HepG2 (cell line): ENCODE results near the gene SYTL3. TPM values are rescaled to one million over a fixed set of nuclear protein-coding genes. Genes with fewer than 3 reads are reported as not detected.
A peak's percentile ranks its signal among the peaks of the same experiment; 100 is the strongest.

Source experiments
- AGO1 ChIP-seq: fragments of 200-400 bp; formaldehyde crosslinking; IDR thresholded peaks from 2 replicates; pipeline ENCODE4 v1.6.1; 2017; ENCODE audit warnings: mild to moderate bottlenecking, low read depth, low read length, moderate library complexity; ENCODE audit not compliant: poor library complexity, severe bottlenecking
- EZH2 ChIP-seq: conservative IDR thresholded peaks from 2 replicates; pipeline ENCODE4 v1.6.1; 2012; ENCODE audit warnings: mild to moderate bottlenecking, low read depth, low read length, moderate library complexity
- GMEB1 ChIP-seq: sonication (generic); formaldehyde crosslinking; IDR thresholded peaks from 2 replicates; pipeline ENCODE4 v1.5.1; 2020; ENCODE audit warnings: missing genetic modification reagents, mild to moderate bottlenecking, borderline replicate concordance
- IRF2 ChIP-seq: IDR thresholded peaks from 2 replicates; pipeline ENCODE4 v1.6.1; 2018; ENCODE audit warnings: missing genetic modification reagents, missing compliant biosample characterization
- ISX ChIP-seq: sonication (generic); formaldehyde crosslinking; conservative IDR thresholded peaks from 2 replicates; pipeline ENCODE4 v1.5.0; 2020; ENCODE audit warnings: missing genetic modification reagents
- KDM6A ChIP-seq: IDR thresholded peaks from 2 replicates; pipeline ENCODE4 v1.6.1; 2016; ENCODE audit warnings: low read depth
- MIER3 ChIP-seq: IDR thresholded peaks from 2 replicates; pipeline ENCODE4 v1.6.1; 2016; ENCODE audit warnings: missing compliant biosample characterization, borderline replicate concordance
- NFAT5 ChIP-seq: sonication (generic); formaldehyde crosslinking; IDR thresholded peaks from 2 replicates; pipeline ENCODE4 v1.4.0; 2020; ENCODE audit warnings: missing genetic modification reagents
- NR2F2 ChIP-seq: IDR thresholded peaks from 2 replicates; pipeline ENCODE4 v1.6.1; 2012; ENCODE audit warnings: low read depth, inconsistent platforms, borderline replicate concordance
- RARA ChIP-seq: IDR thresholded peaks from 2 replicates; pipeline ENCODE4 v1.6.1; 2016; ENCODE audit warnings: missing genetic modification reagents, missing compliant biosample characterization
- RBM22 ChIP-seq: fragments of 200-400 bp; formaldehyde crosslinking; optimal IDR thresholded peaks from 2 replicates; pipeline ENCODE3; 2017; ENCODE audit warnings: mild to moderate bottlenecking, low read length, moderate library complexity
- STAT5B ChIP-seq: sonication (generic); formaldehyde crosslinking; IDR thresholded peaks from 2 replicates; pipeline ENCODE4 v1.4.0; 2020; ENCODE audit warnings: missing genetic modification reagents
- ZBTB34 ChIP-seq: sonication (generic); formaldehyde crosslinking; IDR thresholded peaks from 2 replicates; pipeline ENCODE4 v1.8.0; 2022; ENCODE audit warnings: mild to moderate bottlenecking, missing genetic modification reagents
- ZNF292 ChIP-seq: sonication (generic); formaldehyde crosslinking; IDR thresholded peaks from 2 replicates; pipeline ENCODE4 v1.8.1; 2022; ENCODE audit warnings: mild to moderate bottlenecking, low read depth, missing genetic modification reagents, borderline replicate concordance
- ZNF83 ChIP-seq: sonication (generic); formaldehyde crosslinking; IDR thresholded peaks from 2 replicates; pipeline ENCODE4 v1.4.0; 2020; ENCODE audit warnings: missing genetic modification reagents, mild to moderate bottlenecking, borderline replicate concordance
- ZUFSP ChIP-seq: sonication (generic); formaldehyde crosslinking; IDR thresholded peaks from 2 replicates; pipeline ENCODE4 v1.9.0; 2021; ENCODE audit warnings: missing genetic modification reagents, mild to moderate bottlenecking, borderline replicate concordance
- polyA plus RNA-seq, 8 experiments: library from polyadenylated mRNA; depleted of rRNA in 3 of 8; stranded (reverse) in 7 of 8; unstranded in 1 of 8; fragments of >200 nt; fragmentation: Illumina TruSeq in 4 of 8; extraction: Trizol in 4 of 8; gene quantifications; 2 replicates each; pipeline versions ENCODE4 v1.2.1 to v1.2.3, GENCODE V29; 2011 to 2016; ENCODE audit warnings: low read depth in 4 of 8, missing spikeins in 1 of 8, mixed read lengths in 1 of 8; ENCODE audit not compliant: insufficient read depth in 1 of 8
- total RNA-seq, 5 experiments: library from RNA; depleted of rRNA; stranded (reverse); fragments of >200 nt; fragmentation: Illumina TruSeq; extraction: Trizol; gene quantifications; 2 replicates each; pipeline ENCODE4 v1.2.3, GENCODE V29; 2016; ENCODE audit warnings: low read depth in 1 of 5

Gene SYTL3
- total and polyA plus RNA-seq, 2 of the 13 experiments (the other 11 are each of a cell fraction or from before 2014, with no cell fraction given), result 0.11 to 0.28 TPM

- no peak; the same call in 1 of the 2 replicates for TF ChIP-seq NFAT5 (CRISPR knock-in tag)
- TF ChIP-seq ZNF83 (CRISPR knock-in tag), result peak; percentile 24; the same call in 1 of the 2 replicates
- no peak for TF ChIP-seq IRF2
- peak; percentile 66; the same call in 1 of the 2 replicates for TF ChIP-seq MIER3 (CRISPR knock-in tag)
- no peak for TF ChIP-seq STAT5B (CRISPR knock-in tag)
- TF ChIP-seq NR2F2, result peak; percentile 25; the same call in 1 of the 2 replicates
- peak; percentile 57; the same call in 1 of the 2 replicates for TF ChIP-seq GMEB1 (CRISPR knock-in tag)
- no peak for TF ChIP-seq EZH2
- TF ChIP-seq ZUFSP (CRISPR knock-in tag), result no peak
- no peak for TF ChIP-seq RBM22
- no peak for TF ChIP-seq ZBTB34 (CRISPR knock-in tag)
- TF ChIP-seq KDM6A (CRISPR knock-in tag), result no peak
- TF ChIP-seq RARA, result peak; percentile 57
- no peak; the same call in 1 of the 2 replicates for TF ChIP-seq ISX (CRISPR knock-in tag)
- TF ChIP-seq ZNF292 (CRISPR knock-in tag), result peak; percentile 44; the same call in 1 of the 2 replicates
- peak; percentile 28 for TF ChIP-seq AGO1
Observed at GRCh38 chr6:158703837-158704822, 54.3 kb downstream of the SYTL3 start (continued).
